ENCODE measurements around the gene KRTAP4-11.
"Not testable (repeated sequence)": the region's sequence is repeated elsewhere in the genome, so short reads cannot be mapped to it uniquely, and the experiment has no call there.

Gene KRTAP4-11

GRCh38 chr17:41084100-41084856 is 33.9 kb downstream of the KRTAP4-11 start, which contains the start of gene KRTAP4-7:
Gene KRTAP4-7 (plus strand): TSS chr17:41084150. CDS start chr17:41084207, 57 bp downstream.
- DNase-seq (ENCODE audit: low read depth) = not testable (repeated sequence)

DNA sequence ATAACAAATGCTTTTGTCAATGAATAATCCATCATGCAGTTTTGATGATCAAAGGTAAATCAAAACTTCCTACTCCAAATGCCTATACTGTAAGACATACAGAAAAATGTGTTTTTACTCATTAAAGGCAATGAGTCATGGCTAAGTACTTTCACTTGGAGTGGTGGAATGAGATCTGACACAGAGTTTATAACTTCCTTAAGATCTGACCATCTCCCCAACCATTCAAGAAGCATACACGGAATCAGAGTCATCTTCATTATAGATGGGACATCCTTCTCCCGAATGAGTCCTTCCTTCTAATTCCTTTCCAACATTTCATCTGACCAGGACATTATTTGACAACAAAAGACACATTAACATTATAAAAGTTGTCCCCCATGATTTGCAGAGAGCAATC is 34.7 kb downstream of the KRTAP4-11 start:
- not testable (repeated sequence) for DNase-seq (ENCODE audit: low read depth)

DNA sequence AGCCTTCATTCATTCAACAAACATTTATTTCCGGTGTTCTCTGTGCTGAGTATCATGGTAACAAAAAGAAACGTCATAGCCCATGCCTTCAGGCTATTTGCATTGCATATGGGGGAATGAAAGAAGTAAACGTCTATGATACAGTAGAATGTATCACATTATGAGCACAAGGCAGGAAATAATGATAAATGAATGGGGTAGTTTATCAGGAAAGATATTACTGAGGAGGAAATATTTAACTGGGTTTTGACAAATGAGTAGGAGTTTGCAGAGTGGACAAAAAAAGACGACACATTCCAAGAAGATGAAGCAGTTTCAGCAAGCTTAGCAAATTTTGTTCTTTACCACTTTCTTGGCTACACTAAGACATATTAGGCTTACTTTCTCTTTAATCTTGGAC is 35.5 kb downstream of the KRTAP4-11 start:
- DNase-seq (ENCODE audit: low read depth) = no peak

- no peak for DNase-seq (ENCODE audit: low read depth)
Measured at GRCh38 chr17:41076788-41077187, 41.4 kb downstream of the KRTAP4-11 start.

GRCh38 chr17:41073676-41074075 is 44.5 kb downstream of the KRTAP4-11 start:
- DNase-seq (ENCODE audit: low read depth) = no peak

- no peak for DNase-seq (ENCODE audit: low read depth)
Measured at GRCh38 chr17:41071606-41072360, 46.4 kb downstream of the KRTAP4-11 start.

DNA sequence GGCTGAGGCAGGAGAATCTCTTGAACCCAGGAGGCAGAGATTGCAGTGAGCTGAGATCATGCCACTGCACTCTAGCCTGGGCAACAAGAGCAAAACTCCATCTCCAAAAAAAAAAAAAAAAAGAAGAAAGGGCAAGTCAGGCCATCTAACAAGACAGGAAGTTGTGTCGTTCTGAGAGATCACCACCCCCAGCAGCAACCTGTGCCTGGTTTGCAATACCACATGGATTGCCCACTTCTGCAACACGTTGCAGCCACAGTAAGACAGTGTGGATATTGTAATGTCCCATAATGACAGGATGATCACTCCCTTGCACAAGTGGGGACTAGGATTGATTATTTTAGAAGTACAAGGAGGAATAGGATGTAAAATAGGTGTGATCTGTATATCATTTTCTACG is 49.1 kb downstream of the KRTAP4-11 start:
- DNase-seq (ENCODE audit: low read depth) = no peak

DNA sequence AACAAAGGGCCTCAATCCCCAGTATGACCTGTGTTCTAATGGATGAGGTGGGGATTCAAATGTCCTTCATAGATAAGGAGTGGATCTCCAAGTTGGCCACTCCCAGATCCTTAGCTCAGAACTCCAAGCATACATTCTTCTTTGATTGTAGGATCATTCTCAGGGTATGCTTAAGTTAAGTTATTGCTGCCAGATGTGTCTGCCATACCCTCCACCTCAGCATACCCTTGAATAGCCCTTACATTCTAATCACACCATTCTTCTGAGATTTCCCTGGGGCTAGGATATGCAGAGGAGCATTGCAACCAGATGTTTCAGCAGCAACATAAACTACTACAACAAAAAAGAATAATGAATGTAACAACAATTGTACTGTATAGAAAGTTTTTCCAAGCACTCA is 50.9 kb downstream of the KRTAP4-11 start:
- no peak for DNase-seq (ENCODE audit: low read depth)
